Superior temporal gyrus (tissue), 1 donor: ENCODE measurements around the gene CCT8L2.
A peak's percentile ranks its signal among the peaks of the same experiment; 100 is the strongest.
"Not testable (repeated sequence)": the region's sequence is repeated elsewhere in the genome, so short reads cannot be mapped to it uniquely, and the experiment has no call there.

Source experiments
- DNase-seq: peaks from one replicate; pipeline ENCODE4 v3.0.0-alpha.2; 2016; ENCODE audit errors: extremely low spot score

The CCT8L2 gene

GRCh38 chr22:16592710-16593109 lies at the start of gene CCT8L2:
CCT8L2 (minus strand) TSS chr22:16592810; CDS start chr22:16592550, 260 bp downstream.
- not testable (repeated sequence) for DNase-seq

GRCh38 chr22:16635442-16635841 lies 42.8 kb upstream of the CCT8L2 start:
- not testable (repeated sequence) for DNase-seq

GRCh38 chr22:16634092-16634491 lies 41.5 kb upstream of the CCT8L2 start:
- not testable (repeated sequence) for DNase-seq

- DNase-seq = not testable (repeated sequence)
Observed at GRCh38 chr22:16628476-16628875, 35.9 kb upstream of the CCT8L2 start.

GRCh38 chr22:16625018-16625417 lies 32.4 kb upstream of the CCT8L2 start:
- not testable (repeated sequence) for DNase-seq

GRCh38 chr22:16623595-16623994 lies 31.0 kb upstream of the CCT8L2 start:
- DNase-seq = not testable (repeated sequence)

GRCh38 chr22:16617516-16617915 lies 24.9 kb upstream of the CCT8L2 start:
- not testable (repeated sequence) for DNase-seq

- DNase-seq = not testable (repeated sequence)
Observed at GRCh38 chr22:16616390-16616938, 23.9 kb upstream of the CCT8L2 start.

GRCh38 chr22:16615606-16616245 lies 23.1 kb upstream of the CCT8L2 start:
- DNase-seq = not testable (repeated sequence)

- DNase-seq = no peak
Observed at GRCh38 chr22:16609548-16610261, 17.1 kb upstream of the CCT8L2 start.

- DNase-seq = no peak
Observed at GRCh38 chr22:16608931-16609330, 16.3 kb upstream of the CCT8L2 start.

GRCh38 chr22:16604257-16604998 lies 11.8 kb upstream of the CCT8L2 start:
- DNase-seq = not testable (repeated sequence)

- DNase-seq = not testable (repeated sequence)
Observed at GRCh38 chr22:16603770-16604242, 11.2 kb upstream of the CCT8L2 start.

GRCh38 chr22:16603448-16603768 lies 10.8 kb upstream of the CCT8L2 start:
- no peak for DNase-seq

GRCh38 chr22:16602728-16603447 lies 10.3 kb upstream of the CCT8L2 start:
- peak; percentile 8 for DNase-seq

GRCh38 chr22:16602224-16602727 lies 9.7 kb upstream of the CCT8L2 start:
- not testable (repeated sequence) for DNase-seq

- DNase-seq = peak; percentile 8
Observed at GRCh38 chr22:16601437-16602223, 9.0 kb upstream of the CCT8L2 start.

GRCh38 chr22:16600644-16601436 lies 8.2 kb upstream of the CCT8L2 start:
- DNase-seq = peak; percentile 75

GRCh38 chr22:16599648-16600047 lies 7.0 kb upstream of the CCT8L2 start:
- DNase-seq = peak; percentile 6

- not testable (repeated sequence) for DNase-seq
Observed at GRCh38 chr22:16595251-16595650, 2.6 kb upstream of the CCT8L2 start.
